ENCODE results near the gene UMODL1.

The UMODL1 gene

DNA sequence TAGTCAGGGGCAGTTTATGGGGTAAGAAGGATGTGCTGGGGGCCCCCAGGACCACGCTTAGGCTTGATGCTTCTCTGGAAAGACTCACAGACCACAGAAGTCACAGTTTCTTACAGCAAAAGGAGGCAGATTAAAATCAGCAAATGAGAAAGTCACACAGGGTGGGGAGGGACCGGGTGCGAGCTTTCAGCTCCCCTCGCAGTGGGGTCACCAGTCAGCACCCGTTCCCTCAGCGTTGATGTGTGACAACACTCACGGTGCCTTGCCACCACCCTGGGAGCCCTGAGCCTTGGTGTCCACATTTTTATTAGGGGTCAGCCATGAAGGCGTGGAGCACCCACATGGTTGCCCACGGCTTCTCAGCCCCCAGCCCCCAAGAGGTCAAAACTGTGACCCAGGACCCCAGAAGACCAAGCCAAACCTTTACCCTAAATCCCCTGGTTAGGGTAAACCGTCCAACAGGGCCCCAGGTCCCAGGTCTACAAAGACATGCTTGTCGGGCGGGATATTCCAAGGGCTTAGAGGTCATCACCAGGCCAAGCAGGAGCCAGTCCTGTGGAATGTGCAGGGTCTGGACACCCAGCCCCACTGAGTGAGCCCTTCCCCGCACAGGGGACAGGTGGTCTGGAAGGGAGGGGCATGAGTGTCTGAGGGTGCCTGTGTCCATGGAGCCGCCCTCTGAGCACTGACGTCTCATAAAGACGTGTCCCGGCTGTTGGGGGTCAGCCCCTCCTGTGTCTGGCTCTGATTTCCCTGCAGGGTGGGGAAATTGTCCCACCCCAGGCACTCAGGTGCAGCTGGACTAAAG lies 83.3 kb downstream of the UMODL1 start:
- no peak for DNase-seq

DNA sequence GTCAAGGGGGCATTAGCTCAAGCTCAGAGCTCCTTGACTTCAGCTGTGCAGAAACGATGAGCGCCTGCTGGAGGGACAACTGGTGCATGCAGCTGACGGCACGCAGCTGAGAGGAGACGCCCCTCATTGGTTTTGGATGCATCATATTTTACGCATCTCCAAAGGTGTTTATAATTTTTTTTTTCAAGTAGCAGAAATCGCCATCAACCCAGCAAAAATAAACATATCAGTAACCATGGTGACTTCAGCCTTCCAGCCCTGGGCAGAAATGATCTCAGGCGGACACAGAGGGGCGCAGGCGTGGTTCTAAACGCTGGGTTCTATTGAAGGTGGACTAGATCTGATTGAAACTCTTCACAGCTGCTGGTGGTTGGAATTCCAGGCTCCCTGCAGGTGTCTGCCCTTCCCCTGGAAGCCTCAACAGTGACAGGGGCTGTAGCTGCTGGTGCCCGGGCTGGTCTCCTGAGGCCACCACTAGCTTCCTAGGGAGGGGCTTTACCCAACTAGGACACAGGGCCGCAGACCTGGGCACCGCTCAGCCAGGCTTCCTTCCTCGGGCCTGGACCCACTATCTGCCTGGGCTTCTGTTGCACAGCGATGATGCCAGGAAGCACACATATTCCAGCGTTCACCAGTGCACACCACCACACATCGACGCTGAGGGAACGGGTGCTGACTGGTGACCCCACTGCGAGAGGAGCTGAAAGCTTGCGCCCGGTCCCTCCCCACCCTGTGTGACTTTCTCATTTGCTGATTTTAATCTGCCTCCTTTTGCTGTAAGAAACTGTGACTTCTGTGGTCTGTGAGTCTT lies 84.1 kb downstream of the UMODL1 start:
- DNase-seq, result no peak

DNA sequence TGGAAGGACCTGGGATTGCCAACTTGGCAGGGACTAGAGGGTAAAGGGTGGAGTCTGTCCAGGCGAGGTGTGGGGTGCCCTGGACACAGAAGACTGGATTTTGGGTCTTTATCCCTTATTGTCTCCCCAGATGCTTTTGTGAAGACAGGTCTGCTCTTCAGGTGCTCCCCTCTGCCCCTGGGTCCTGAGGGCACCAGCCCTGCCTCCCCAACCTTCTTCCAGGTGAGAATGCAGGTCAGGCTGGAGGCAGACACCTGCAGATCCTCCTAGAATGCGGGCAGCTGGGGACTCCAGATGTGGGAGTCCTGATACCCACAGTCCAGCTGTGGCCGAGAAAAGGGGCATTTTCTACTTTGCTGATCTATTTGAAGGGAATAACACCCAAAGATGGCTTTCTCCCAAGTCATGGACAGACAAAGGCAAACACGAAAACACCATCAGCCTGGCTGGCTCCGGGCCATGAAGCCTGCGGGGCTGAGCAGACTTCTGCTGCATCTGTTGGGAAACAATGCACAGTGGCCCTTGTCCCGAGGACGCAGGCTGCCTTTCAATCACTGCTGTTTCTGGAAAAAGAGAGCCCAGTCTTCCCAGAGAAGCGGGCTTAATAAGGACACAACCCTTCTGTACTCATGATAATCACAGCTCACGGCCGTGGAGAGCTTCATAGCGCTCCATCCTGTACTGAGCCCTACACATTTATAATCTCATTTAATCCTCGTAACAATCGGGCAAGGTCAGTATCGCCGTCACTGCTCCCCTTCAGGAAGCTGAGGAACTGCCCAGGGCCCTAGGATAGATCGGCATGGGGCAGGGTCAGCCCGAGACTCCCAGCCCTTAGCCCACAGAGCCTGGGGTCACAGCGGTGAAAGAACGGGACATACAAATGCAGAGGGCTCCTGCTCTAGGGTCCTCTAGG lies 85.8 kb downstream of the UMODL1 start:
- no peak for DNase-seq

DNA sequence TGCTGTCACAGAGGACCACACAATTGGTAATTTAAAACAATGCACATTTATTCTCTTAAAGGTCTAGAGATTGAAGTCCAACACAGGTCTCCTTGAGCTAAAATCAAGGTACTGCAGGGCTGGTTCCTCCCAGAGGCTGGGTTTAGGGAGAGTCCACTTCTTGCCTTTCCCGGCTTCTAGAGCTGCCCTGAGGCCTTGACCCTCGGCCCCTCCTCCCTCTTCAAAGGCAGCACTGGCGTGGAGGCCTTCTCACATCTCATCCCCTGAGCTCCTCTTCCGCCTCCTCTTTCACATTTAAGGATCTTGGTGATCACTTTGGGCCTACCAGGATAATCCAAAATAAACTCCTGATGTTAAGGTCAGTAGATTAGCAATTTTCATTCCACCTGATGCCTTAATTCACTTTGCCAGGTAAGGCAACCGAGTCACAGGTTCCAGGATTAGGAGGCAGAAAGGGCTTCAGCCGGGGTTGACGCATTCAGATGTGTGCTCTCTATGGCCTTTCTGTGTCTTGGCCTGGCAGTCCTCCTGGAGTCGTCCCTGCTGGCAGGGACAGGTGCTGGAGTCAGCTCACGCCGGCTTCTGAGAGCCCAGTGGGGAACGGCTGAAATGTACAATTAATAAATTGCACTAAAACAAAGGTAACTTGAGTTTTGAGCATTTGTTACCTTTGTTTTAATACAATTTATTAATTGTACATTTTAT lies 86.6 kb downstream of the UMODL1 start:
- DNase-seq, result no peak

DNA sequence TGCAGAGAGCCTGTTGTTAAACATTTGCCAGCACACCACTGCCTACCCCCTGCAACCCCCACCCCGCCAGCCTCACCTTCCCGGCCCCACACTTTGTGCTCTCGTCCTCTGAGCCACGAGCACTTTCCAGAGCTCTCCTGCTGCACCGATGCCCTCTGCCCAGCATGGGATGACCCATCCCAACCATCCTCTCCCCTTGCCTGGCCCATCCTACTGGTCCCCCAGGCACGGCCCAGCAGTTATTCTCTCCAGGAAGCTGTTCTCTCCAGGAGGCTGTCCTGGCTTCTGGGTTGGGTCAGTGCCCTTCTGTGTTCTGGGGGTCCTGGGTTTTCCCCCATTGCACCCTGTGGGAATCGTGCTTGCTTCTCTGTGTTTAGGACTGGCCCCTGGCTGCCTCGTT lies 87.7 kb downstream of the UMODL1 start:
- no peak for DNase-seq

DNA sequence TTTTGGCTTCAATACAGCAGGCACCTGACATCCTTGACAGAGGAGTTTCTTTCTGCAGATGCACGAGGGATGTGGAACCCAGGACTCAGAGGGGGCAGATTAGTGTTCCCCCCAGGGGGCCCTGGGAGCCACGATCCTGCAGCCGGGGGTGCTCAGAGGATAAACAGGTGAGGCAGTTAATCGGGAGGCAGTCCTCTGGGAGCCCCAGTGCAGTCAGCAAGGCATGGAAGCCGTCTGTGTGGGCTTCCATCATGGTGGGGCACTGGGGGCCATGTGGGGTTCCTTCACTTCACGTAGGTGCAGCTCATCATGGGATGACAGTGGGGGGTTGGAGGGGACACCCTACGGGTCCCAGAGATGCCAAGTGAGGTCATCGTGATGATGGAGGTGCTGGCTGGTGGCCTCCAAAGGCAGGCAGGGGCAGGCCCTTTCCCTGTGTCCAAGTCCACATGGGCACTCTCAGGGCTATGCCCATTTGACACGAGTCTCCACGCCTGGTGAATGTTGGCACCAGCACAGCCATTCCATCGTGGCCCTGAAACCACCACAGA lies 88.5 kb downstream of the UMODL1 start:
- DNase-seq, result no peak

DNA sequence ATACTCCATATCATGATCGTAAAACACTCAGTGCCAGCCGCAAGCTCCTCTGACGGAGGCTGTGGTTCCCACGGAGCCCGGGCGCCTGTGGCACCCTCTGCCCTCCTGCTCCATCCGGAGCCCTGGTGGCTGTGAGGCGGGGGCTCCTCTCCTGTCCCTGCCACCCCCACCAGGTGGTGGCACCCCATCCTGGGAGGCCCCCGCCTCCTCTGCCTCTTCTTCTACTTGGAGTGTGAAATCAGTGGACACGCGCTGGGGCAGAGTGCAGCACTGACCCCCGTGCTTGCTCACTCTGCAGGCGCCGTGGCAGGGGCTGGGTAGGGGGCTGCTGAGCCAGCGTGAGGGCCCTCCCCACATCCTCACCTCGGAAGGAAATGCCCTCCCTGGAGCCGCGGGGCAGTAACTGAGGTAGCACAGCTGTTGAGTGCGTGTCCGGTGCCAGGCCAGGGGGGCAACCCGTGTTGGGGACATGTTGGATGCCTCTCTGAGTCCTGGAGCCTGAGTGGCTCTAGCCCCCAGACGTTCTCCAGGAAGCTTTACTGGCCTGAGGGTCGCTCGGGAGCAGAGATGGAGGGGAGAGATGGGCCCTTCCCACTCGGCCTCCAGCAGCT lies 89.1 kb downstream of the UMODL1 start:
- no peak for DNase-seq

DNA sequence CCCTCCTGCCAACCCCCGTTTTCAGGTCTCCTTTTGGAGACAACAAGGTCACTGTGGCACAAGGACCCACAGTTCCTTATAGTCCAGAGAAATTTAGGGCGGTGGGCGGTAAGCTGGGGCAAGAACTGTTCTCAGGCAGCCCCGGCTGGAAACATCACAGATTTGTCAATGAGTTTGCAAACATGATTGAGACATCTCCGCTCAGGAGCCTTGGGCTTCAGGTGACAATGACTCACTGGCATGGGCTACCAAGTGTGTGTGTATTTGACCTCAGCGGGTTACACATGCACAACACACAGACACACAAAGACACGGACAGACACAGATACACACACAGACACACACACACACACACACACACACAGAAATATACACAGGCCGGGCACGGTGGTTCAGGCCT lies 89.6 kb downstream of the UMODL1 start:
- DNase-seq, result no peak

DNA sequence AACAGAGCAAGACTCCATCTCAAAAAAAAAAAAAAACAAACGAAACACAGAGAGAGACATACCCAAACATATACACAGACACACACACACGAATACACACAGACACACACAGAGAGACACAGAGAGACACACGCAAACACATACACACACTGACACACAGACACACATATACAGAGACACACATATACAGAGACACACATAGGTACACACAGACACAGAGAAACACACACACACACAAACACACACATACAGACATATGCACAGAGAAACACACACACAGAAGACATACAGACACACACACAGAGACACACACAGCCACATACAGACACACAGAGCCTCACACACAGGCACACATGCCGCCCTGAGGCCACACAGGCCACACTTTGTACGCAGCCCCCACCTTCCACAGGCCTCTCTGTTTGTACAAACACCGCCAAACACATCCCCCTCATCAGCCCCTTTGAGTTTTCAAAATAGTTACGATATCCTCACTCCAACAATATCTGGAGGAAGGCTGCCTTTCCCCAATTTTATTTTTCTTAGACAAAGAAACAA lies 90.4 kb downstream of the UMODL1 start:
- DNase-seq, result no peak

DNA sequence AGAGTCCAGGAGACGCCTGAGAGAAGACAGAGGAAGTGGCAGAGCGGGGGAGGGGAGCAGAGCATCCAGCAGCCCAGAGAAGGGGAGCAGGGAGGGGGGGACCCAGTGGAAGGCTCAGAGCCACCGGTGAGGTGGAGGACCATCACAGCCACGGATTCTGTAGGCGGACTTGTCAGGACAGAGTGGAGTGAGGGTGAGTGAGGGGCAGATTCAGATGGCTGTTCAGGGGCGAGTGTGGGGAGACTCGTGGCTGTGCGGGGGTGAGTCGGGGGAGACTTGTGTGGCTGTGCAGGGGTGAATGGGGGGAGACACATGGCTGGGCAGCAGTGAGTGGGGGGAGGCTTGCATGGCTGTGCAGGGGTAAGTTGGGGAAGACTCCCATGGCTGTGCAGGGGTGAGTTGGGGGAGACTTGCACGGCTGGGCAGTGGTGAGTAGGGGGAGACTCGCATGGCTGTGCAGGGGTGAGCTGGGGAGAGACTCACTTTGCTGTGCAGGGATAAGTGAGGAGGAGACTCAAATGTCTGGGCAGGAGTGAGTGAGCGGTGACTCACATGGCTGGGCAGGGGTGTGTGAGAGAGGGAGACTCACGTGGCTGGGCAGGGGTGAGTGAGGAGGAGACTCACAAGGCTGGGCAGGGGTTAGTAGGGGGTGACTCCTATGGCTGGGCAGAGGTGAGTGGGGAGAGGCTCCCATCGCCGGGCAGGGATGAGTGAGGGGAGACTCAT lies 91.0 kb downstream of the UMODL1 start:
- DNase-seq, result peak in 1 of 4 experiments; percentile 27

DNA sequence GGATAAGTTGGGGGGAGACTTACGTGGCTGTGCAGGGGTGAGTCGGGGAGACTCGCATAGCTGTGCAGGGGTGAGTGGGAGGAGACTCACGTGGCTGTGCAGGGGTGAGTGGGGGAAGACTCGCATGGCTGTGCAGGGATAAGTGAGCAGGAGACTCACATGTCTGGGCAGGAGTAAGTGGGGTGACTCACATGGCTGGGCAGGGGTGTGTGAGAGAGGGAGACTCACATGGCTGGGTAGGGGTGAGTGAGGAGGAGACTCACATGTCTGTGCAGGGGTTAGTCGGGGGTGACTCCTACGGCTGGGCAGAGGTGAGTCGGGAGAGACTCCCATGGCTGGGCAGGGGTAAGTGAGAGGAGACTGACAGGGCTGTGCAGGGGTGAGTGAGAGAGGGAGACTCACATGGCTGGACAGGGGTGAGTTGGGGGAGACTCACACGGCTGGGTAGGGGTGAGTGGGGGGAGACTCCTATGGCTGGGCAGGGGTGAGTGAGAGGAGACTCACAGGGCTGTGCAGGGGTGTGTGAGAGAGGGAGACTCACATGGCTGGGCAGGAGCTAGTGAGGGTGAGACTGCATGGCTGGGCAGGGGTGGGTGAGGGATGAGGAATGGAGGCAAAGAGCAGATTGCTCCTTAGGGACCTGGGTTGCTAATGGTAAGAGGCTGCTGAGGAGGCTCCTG lies 91.9 kb downstream of the UMODL1 start:
- no peak for DNase-seq

DNA sequence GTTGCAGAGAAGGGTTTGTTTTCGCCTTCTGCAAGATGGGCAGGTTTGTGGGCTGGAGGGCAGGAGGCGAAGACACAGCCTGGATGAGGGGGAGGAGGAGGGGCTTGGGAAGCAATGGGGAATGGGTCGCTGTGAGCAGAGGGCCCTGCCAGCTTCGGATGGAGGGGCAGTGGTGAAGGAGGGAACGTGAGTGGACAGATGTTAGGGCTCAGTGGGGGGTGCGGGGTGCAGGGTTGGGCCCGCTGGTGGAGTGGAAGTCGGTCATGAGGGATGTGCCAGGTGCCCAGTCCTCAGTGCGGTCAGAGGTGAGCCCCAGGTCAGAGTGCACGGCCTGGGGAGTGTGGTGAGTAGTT lies 92.4 kb downstream of the UMODL1 start:
- DNase-seq, result no peak

DNA sequence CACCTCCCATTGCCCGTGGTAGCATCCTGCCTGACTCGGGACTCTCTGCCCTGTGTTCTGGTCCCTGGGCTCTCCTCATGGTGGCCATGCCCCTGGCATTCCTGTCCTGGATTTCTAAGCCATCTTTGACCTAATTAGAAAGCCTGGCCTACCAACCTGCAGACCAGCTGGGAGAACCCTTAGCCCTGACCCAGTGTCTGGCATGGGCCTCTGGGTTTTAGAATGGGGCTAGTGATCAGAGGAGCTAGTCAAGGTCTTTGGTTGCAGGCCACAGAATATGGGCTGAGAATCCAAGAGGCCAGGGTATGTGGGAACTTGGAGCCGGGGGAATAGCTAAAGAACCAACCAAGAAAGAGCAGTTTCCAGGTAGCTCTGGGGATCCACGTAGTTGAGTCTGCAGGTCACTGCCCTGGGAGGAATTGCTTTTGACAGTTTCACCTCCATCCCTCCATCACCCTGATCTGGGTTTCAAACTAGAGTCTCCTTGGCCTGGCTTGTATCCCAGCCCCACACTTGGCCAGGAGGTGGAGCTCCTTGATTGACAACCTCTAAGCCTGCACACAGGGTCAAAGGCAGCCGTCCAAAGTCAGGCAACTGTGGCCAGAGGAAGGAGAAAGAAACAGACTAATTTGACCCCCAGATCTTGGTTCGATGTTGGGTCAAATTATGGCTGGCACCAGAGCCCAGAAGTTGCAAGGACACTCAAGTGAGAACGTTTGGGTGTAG lies 93.1 kb downstream of the UMODL1 start:
- peak in 2 of 4 experiments; percentile 24 to 29 for DNase-seq

DNA sequence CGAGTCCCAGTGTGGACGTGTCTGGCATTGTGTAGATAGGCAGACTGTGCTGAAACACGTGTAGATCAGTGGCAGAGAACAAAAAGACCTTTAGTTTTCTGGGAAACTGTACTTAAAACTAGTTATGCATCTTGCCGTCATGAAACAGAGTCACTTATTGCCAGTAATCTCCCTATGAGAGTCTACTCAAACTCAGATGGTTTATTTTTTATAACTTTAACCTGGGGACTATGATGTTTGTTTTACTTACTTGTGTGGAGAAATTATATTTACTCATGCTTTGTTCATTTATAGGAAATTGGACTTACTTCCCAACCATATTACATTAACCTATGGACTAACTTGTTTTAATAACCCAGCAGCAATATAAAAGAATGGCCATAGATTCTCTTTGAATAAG lies 93.7 kb downstream of the UMODL1 start:
- no peak for DNase-seq

DNA sequence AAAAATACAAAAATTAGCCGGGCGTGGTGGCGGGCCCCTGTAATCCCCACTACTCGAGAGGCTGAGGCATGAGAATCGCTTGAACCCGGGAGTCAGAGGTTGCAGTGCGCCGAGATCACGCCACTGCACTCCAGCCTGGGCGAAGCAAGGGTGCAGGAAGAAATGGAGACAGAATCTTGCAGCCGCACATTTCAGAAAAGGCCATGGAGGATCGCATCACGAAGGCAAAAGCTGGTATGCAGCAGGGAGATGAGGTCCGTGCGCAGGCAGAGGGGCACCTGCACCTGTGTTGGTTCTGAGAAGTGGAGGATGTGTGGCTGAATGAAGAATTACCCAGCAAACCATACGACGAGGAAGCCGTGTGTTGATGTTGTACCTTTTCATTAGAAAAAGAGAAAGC lies 94.8 kb downstream of the UMODL1 start:
- DNase-seq, result no peak

DNA sequence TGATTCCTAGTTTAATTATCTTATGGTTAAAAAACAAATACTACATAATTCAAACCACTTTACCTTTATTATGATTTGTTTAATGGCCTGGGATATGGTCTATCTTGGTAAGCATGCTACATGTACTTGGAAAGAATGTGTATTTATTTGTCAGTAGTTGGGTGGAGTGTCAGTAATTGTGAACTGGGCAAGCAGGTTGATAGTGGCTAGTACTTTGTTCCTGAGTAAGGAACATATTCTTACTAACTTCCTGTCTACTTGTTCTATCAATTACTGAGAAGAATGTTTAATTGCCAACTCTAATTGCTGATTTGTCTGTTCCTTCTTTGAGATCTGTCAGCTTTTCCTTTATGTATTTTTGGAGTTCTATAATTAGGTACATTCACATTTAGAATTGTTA lies 98.6 kb downstream of the UMODL1 start:
- DNase-seq, result no peak

DNA sequence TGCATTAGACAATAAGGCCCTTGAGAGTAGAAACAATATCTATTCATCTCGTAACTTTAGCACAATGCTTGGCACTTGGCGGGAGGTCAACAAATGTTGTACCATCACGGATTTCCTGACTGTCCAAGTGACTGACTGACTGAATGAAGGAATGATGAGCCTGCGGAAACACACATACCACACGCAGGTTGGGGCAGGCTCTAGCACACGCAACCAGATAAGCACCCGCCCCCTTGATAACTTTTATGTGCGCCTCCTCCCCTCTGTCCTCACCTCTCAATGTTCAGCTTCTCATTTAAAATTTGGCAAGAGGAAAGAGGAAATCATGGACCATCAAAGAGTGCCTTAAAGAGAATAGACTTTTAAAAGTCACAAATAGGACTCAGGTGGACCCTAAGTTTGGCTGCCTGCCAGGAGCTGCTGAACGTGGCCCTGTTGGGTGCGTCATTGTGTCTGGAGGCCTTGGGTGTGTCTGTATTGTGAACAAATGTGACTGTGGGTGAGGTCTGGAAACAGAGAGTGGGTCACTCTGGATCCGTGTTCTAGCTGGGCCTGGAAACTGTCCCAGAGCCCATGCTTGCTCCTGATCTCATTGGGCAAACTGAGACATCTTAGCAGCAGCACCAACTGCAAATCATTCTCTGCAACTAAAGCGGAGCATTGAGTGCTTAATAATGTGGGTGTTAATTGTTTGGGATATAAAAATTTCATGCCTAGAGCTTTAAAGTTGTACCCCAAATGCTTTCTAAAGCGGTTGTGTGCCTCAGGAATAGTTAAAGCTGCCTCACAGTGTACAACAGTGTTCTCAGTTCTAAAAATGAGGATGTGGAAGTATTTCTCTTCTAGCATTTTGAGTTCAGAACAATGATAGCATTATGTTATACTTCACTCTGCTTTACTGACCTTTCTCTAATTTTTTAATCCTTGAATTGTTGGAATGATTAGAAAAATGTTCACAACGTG lies 100.3 kb downstream of the UMODL1 start:
- no peak for DNase-seq
